ENCODE measurements around the gene AKAP5.

DNA sequence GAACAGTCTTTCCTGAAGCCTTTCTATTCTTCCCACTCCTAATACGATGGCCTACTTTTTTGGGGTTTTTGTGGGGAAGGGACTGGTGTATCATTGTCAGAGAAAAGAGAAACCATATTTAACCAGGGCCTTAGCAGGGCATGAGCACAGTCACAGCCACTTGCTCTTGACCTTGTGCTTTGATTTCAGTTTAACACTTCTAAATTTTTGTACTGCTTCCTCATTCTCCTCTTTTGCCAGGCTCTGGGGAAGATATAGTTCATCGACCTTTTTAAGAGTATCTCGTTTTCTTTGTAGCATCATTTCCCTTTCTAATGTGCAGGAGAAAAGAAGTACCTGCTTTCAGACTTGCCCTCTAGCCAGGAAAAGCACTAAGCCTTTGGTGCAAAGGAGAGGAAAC lies 41.4 kb downstream of the AKAP5 start:
- no peak for TF ChIP-seq EP300 (IDR thresholded peaks at IDR 0.05; ENCODE audit: borderline replicate concordance in 1 of 2, low read depth in 1 of 2, low read length in 1 of 2)
- TF ChIP-seq, protein P1, sequence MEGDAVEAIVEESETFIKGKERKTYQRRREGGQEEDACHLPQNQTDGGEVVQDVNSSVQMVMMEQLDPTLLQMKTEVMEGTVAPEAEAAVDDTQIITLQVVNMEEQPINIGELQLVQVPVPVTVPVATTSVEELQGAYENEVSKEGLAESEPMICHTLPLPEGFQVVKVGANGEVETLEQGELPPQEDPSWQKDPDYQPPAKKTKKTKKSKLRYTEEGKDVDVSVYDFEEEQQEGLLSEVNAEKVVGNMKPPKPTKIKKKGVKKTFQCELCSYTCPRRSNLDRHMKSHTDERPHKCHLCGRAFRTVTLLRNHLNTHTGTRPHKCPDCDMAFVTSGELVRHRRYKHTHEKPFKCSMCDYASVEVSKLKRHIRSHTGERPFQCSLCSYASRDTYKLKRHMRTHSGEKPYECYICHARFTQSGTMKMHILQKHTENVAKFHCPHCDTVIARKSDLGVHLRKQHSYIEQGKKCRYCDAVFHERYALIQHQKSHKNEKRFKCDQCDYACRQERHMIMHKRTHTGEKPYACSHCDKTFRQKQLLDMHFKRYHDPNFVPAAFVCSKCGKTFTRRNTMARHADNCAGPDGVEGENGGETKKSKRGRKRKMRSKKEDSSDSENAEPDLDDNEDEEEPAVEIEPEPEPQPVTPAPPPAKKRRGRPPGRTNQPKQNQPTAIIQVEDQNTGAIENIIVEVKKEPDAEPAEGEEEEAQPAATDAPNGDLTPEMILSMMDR (IDR thresholded peaks at IDR 0.05), result no peak
- TF ChIP-seq, protein P2, sequence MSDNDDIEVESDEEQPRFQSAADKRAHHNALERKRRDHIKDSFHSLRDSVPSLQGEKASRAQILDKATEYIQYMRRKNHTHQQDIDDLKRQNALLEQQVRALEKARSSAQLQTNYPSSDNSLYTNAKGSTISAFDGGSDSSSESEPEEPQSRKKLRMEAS (IDR thresholded peaks at IDR 0.05; ENCODE audit: low read depth), result no peak
